SK-N-SH (cell line): ENCODE results near the gene SNX3. TPM values are rescaled to one million over a fixed set of nuclear protein-coding genes. Genes with fewer than 3 reads are reported as not detected.

Experiments used
- CTCF ChIA-PET: fragments of 300-600, 350-600 bp; formaldehyde crosslinking; extraction: SDS; loops from one replicate; lab custom pipeline; 2021; lab: Yijun Ruan, JAX
- POLR2A ChIA-PET: fragments of 350-600 bp; sonication (Branson Sonifier 250); formaldehyde crosslinking; extraction: SDS; loops from one replicate; lab custom pipeline; 2020; ENCODE audit warnings: antibody characterized with exemption, inconsistent platforms; lab: Yijun Ruan, JAX
- DNase-seq: peaks from one replicate; pipeline ENCODE4 v3.0.0; 2012
- H2AFZ ChIP-seq: fragments of 200-600 bp; sonication (generic); 2 replicates; pipeline ENCODE4 v1.8.1; 2016; ENCODE audit warnings: antibody characterized with exemption, mild to moderate bottlenecking, low read depth
- H3F3A ChIP-seq: fragments of 200-600 bp; sonication (generic); replicated peaks from 2 replicates; pipeline ENCODE3; 2016; ENCODE audit warnings: antibody characterized with exemption, mild to moderate bottlenecking; ENCODE audit not compliant: insufficient read depth
- H3K27ac ChIP-seq, 2 experiments: fragments of 200-500 bp in 1 of 2; fragments of 200-600 bp in 1 of 2; sonication (Bioruptor generic) in 1 of 2; sonication (generic), shearing (Covaris generic) in 1 of 2; 2 replicates each; pipeline versions ENCODE4 v1.5.1 to v1.6.1; 2014 to 2016; ENCODE audit warnings: low read depth in 2 of 2, inconsistent platforms in 1 of 2, low read length in 1 of 2, mild to moderate bottlenecking in 1 of 2, mixed read lengths in 1 of 2
- H3K27me3 ChIP-seq: fragments of 200-600 bp; sonication (generic), shearing (Covaris generic); 2 replicates; pipeline ENCODE4 v1.6.1; 2016; ENCODE audit warnings: mixed run types; ENCODE audit not compliant: insufficient read depth
- H3K36me3 ChIP-seq, 2 experiments: fragments of 200-500 bp in 1 of 2; fragments of 200-600 bp in 1 of 2; sonication (Bioruptor generic) in 1 of 2; sonication (generic) in 1 of 2; replicated peaks in 1 of 2; 2 replicates each; pipeline versions ENCODE3 to v1.5.1; 2014 to 2016; ENCODE audit warnings: low read length in 1 of 2, mild to moderate bottlenecking in 1 of 2; ENCODE audit not compliant: insufficient read depth in 2 of 2, control insufficient read depth in 1 of 2
- H3K4me1 ChIP-seq, 2 experiments: fragments of 200-500 bp in 1 of 2; fragments of 200-600 bp in 1 of 2; sonication (Bioruptor generic) in 1 of 2; sonication (generic), shearing (Covaris generic) in 1 of 2; 2 replicates each; pipeline versions ENCODE4 v1.5.1 to v1.6.1; 2014 to 2016; ENCODE audit warnings: low read depth in 1 of 2, low read length in 1 of 2, mixed run types in 1 of 2; ENCODE audit not compliant: insufficient read depth in 2 of 2, control insufficient read depth in 1 of 2
- H3K4me2 ChIP-seq: fragments of 200-600 bp; sonication (generic), shearing (Covaris generic); 2 replicates; pipeline ENCODE4 v1.6.1; 2017; ENCODE audit warnings: mixed run types
- H3K4me3 ChIP-seq, 2 experiments: fragments of 200-500 bp in 1 of 2; fragments of 200-600 bp in 1 of 2; sonication (Bioruptor generic) in 1 of 2; sonication (generic), shearing (Covaris generic) in 1 of 2; 2 replicates each; pipeline versions ENCODE4 v1.5.1 to v1.8.1; 2014 to 2016; ENCODE audit warnings: low read depth in 2 of 2, inconsistent platforms in 1 of 2, low read length in 1 of 2, mild to moderate bottlenecking in 1 of 2, mixed read lengths in 1 of 2, moderate library complexity in 1 of 2
- H3K79me2 ChIP-seq: fragments of 200-600 bp; sonication (generic); 2 replicates; pipeline ENCODE4 v1.8.1; 2017; ENCODE audit warnings: mild to moderate bottlenecking; ENCODE audit not compliant: insufficient read depth
- H3K9ac ChIP-seq: fragments of 200-600 bp; sonication (generic); 2 replicates; pipeline ENCODE4 v1.6.1; 2017; ENCODE audit warnings: mixed run types
- H3K9me2 ChIP-seq: fragments of 200-600 bp; sonication (generic); 2 replicates; pipeline ENCODE4 v1.6.1; 2017; ENCODE audit warnings: mixed run types
- H3K9me3 ChIP-seq: fragments of 200-600 bp; sonication (generic); 2 replicates; pipeline ENCODE4 v1.6.1; 2017; ENCODE audit warnings: mixed run types, mild to moderate bottlenecking, moderate library complexity
- H4K20me1 ChIP-seq: fragments of 200-600 bp; sonication (generic); 2 replicates; pipeline ENCODE4 v1.6.1; 2017; ENCODE audit warnings: mild to moderate bottlenecking, mixed run types; ENCODE audit not compliant: insufficient read depth
- CHD2 ChIP-seq: fragments of 150-350 bp; IDR thresholded peaks from 2 replicates; pipeline ENCODE4 v1.6.1; 2018; ENCODE audit warnings: low read length; ENCODE audit not compliant: partially characterized antibody
- CTCF ChIP-seq: fragments of 200-600 bp; sonication (generic); IDR thresholded peaks from 2 replicates; pipeline ENCODE4 v1.6.1; 2017; ENCODE audit warnings: antibody characterized with exemption, mild to moderate bottlenecking, moderate library complexity
- ELF1 ChIP-seq: IDR thresholded peaks from 2 replicates; pipeline ENCODE4 v1.4.0; 2012
- EZH2phosphoT487 ChIP-seq: fragments of 200-600 bp; sonication (generic); IDR thresholded peaks from 2 replicates; pipeline ENCODE4 v1.6.1; 2017; ENCODE audit warnings: low read depth, mixed run types, mild to moderate bottlenecking, antibody characterized with exemption, moderate library complexity, borderline replicate concordance
- GATA2 ChIP-seq: sonication (generic); formaldehyde crosslinking; IDR thresholded peaks from 2 replicates; pipeline ENCODE4 v1.5.0; 2020; ENCODE audit warnings: mild to moderate bottlenecking, missing genetic modification reagents
- JUND ChIP-seq: IDR thresholded peaks from 2 replicates; pipeline ENCODE4 v1.4.0; 2012
- MAX ChIP-seq: IDR thresholded peaks from 2 replicates; pipeline ENCODE4 v1.4.0; 2012; ENCODE audit warnings: low read depth
- MEF2A ChIP-seq: IDR thresholded peaks from 2 replicates; pipeline ENCODE4 v1.4.0; 2012; ENCODE audit warnings: low read depth, borderline replicate concordance
- NRF1 ChIP-seq: IDR thresholded peaks from 2 replicates; pipeline ENCODE4 v1.6.1; 2012; ENCODE audit warnings: low read depth, mild to moderate bottlenecking, low read length
- POLR2AphosphoS5 ChIP-seq: IDR thresholded peaks from 2 replicates; pipeline ENCODE4 v1.6.1; 2012; ENCODE audit warnings: low read depth, low read length
- RAD21 ChIP-seq: IDR thresholded peaks from 2 replicates; pipeline ENCODE4 v1.6.1; 2012; ENCODE audit warnings: mild to moderate bottlenecking, low read length
- RCOR1 ChIP-seq: fragments of 150-350 bp; IDR thresholded peaks from 2 replicates; pipeline ENCODE4 v1.6.1; 2017; ENCODE audit warnings: antibody characterized with exemption, low read length
- REST ChIP-seq: IDR thresholded peaks from 2 replicates; pipeline ENCODE4 v1.6.1; 2012; ENCODE audit warnings: mild to moderate bottlenecking, low read depth, low read length, moderate library complexity
- SIN3A ChIP-seq: IDR thresholded peaks from 2 replicates; pipeline ENCODE4 v1.6.1; 2012; ENCODE audit warnings: low read depth, mild to moderate bottlenecking, low read length, moderate library complexity, borderline replicate concordance
- TCF12 ChIP-seq: IDR thresholded peaks from 2 replicates; pipeline ENCODE4 v1.4.0; 2012
- TEAD4 ChIP-seq: IDR thresholded peaks from 2 replicates; pipeline ENCODE4 v1.4.0; 2012; ENCODE audit warnings: mild to moderate bottlenecking, borderline replicate concordance; ENCODE audit not compliant: insufficient read depth
- USF1 ChIP-seq: IDR thresholded peaks from 2 replicates; pipeline ENCODE4 v1.4.0; 2012; ENCODE audit warnings: low read depth, borderline replicate concordance
- YY1 ChIP-seq: IDR thresholded peaks from 2 replicates; pipeline ENCODE4 v1.4.0; 2012; ENCODE audit warnings: low read depth, mild to moderate bottlenecking
- ZBTB33 ChIP-seq: IDR thresholded peaks from 2 replicates; pipeline ENCODE4 v1.4.0; 2012; ENCODE audit warnings: low read depth, borderline replicate concordance
- WGBS: methylation state at CpG from one replicate; pipeline ENCODE4 v1.1.6; 2017; ENCODE audit warnings: low lambda C conversion rate; 5-methylcytosine and 5-hydroxymethylcytosine counted together
- polyA plus RNA-seq, 3 experiments: library from polyadenylated mRNA; depleted of rRNA; stranded (reverse); fragments of >200 nt; gene quantifications; 2 replicates each; pipeline ENCODE4 v1.2.3, GENCODE V29; 2012

The SNX3 gene
- polyA plus RNA-seq, 1 of the 3 experiments (the other 2 are of a cell fraction), result 105 TPM

- TF ChIP-seq CTCF (no peak), YY1 (no peak), CHD2 (no peak), USF1 (no peak), RAD21 (no peak), ZBTB33 (no peak)
These were observed 94.0 kb downstream of the SNX3 start (continued) for GRCh38 chr6:108166664-108167448.

- Histone ChIP-seq H3K4me1 (peaks cover 0 to 22% of the 10 kb centered on the region in 2 experiments; a peak in 1 of 4 replicates), H3K9me3 (no peaks in the 10 kb centered on the region), H3K9me2 (no peaks in the 10 kb centered on the region), H3K27me3 (peaks cover 62% of the 10 kb centered on the region), H2AFZ (peak within 1 kb of the TSS; percentile 68; the same call in 1 of the 2 replicates), H3K9ac (no peak within 1 kb of the TSS), H4K20me1 (no peaks in the 10 kb centered on the region), H3K27ac (no peak within 1 kb of the TSS), H3K4me3 (peak within 1 kb of the TSS; percentile 40 to 53), H3K36me3 (no peaks in the 10 kb centered on the region), H3K4me2 (peak within 1 kb of the TSS; percentile 85), H3F3A (no peaks in the 10 kb centered on the region), H3K79me2 (no peaks in the 10 kb centered on the region)
- ChIA-PET POLR2A (no interaction called here), CTCF (interaction anchor here (0.6 to 1.7 kb wide), 4 partner anchors 8 to 312 kb away, joined by 3 to 4 read pairs (median 3); no protein-coding TSS in a partner anchor)
- 4% methylated on average over 51 of the region's 54 CpGs for WGBS
- DNase-seq, result peak; percentile 70
- TF ChIP-seq RCOR1, result no peak
- TF ChIP-seq CHD2, result no peak
- TF ChIP-seq TCF12, result no peak
- TF ChIP-seq MAX, result no peak
- TF ChIP-seq TEAD4, result no peak
- no peak for TF ChIP-seq POLR2AphosphoS5
- TF ChIP-seq EZH2phosphoT487, result no peak
- TF ChIP-seq REST, result no peak
- no peak for TF ChIP-seq SIN3A
- no peak for TF ChIP-seq USF1
- no peak for TF ChIP-seq MEF2A
- no peak for TF ChIP-seq GATA2 (CRISPR knock-in tag)
- TF ChIP-seq ELF1, result no peak
- no peak for TF ChIP-seq NRF1
- TF ChIP-seq JUND, result no peak
These were observed 94.9 kb downstream of the SNX3 start, which contains the start of gene NR2E1 for GRCh38 chr6:108165714-108166663. Gene NR2E1 (plus strand): TSS chr6:108166022. CDS start chr6:108166766, 744 bp downstream.
